Natural killer cell (primary cell): ENCODE data around the gene AQP7. TPM values are rescaled to one million over a fixed set of nuclear protein-coding genes. Genes with fewer than 3 reads are reported as not detected.

Experiments
- ATAC-seq, 3 donors: fragments of 150-1000 bp in 2 of 3; fragments of 200-7000 bp in 1 of 3; cut with Tn5 transposase; 1 replicate in 1 of 3; 2 replicates in 2 of 3; pipeline ENCODE4 v1.10.0; 2021; ENCODE audit warnings: mild to moderate bottlenecking in 2 of 3, moderate library complexity in 2 of 3
- DNase-seq, 2 donors: peaks; one replicate each; pipeline versions ENCODE4 v3.0.0 to v3.0.0-alpha.2; 2013 to 2021; ENCODE audit warnings: mixed read lengths in 1 of 2
- H3K27ac ChIP-seq: one replicate; pipeline ENCODE4 v1.5.1; 2013; ENCODE audit warnings: mild to moderate bottlenecking, low read length
- H3K27me3 ChIP-seq: one replicate; pipeline ENCODE4 v1.6.1; 2013; ENCODE audit warnings: low read length; ENCODE audit not compliant: control insufficient read depth, insufficient read depth
- H3K36me3 ChIP-seq: one replicate; pipeline ENCODE4 v1.6.1; 2013; ENCODE audit warnings: low read length; ENCODE audit not compliant: control insufficient read depth, insufficient read depth
- H3K4me1 ChIP-seq: one replicate; pipeline ENCODE4 v1.6.1; 2013; ENCODE audit warnings: low read length; ENCODE audit not compliant: control insufficient read depth, insufficient read depth
- H3K4me3 ChIP-seq: one replicate; pipeline ENCODE4 v1.5.1; 2013; ENCODE audit warnings: low read length
- H3K9me3 ChIP-seq: one replicate; pipeline ENCODE4 v1.6.1; 2013; ENCODE audit warnings: low read length; ENCODE audit not compliant: control insufficient read depth, insufficient read depth
- H3K27ac Mint-ChIP-seq, 2 donors: one replicate each; pipeline ENCODE4 v1.8.0; 2022; ENCODE audit warnings: mild to moderate bottlenecking in 2 of 2, mixed read lengths in 2 of 2, moderate library complexity in 1 of 2
- H3K27me3 Mint-ChIP-seq, 2 donors: one replicate each; pipeline ENCODE4 v1.8.0; 2022; ENCODE audit warnings: low read depth in 2 of 2, mixed read lengths in 2 of 2
- H3K36me3 Mint-ChIP-seq: one replicate; pipeline ENCODE4 v1.8.0; 2022; ENCODE audit warnings: mixed read lengths
- H3K4me1 Mint-ChIP-seq, 2 donors: one replicate each; pipeline ENCODE4 v1.8.0; 2022; ENCODE audit warnings: mixed read lengths in 2 of 2
- H3K4me3 Mint-ChIP-seq: one replicate; pipeline ENCODE4 v1.8.0; 2022; ENCODE audit warnings: mild to moderate bottlenecking, moderate library complexity, mixed read lengths
- H3K9me3 Mint-ChIP-seq, 2 donors: one replicate each; pipeline ENCODE4 v1.8.0; 2022; ENCODE audit warnings: mixed read lengths in 2 of 2
- CTCF ChIP-seq: fragments of 200-600 bp; IDR thresholded peaks from one replicate; pipeline ENCODE4 v1.8.0; 2022; ENCODE audit warnings: antibody characterized with exemption
- whole genome bisulfite sequencing: methylation state at CpG from one replicate; pipeline ENCODE4 v1.1.7; 2013; ENCODE audit warnings: missing lambda C conversion rate; ENCODE audit not compliant: insufficient coverage; 5-methylcytosine and 5-hydroxymethylcytosine counted together
- intact Hi-C: fragments of 100-400 bp; cut with micrococcal nuclease; formaldehyde crosslinking; loops from one replicate; pipeline ENCODE4 v1.14.2; 2022
- total RNA-seq, 4 donors: library from RNA; stranded (reverse); fragments of 120-200 nt in 1 of 4; gene quantifications; one replicate each; pipeline versions ENCODE4 v1.2.3 to v1.2.4, GENCODE V29; 2013 to 2022

The AQP7 gene
- total RNA-seq, 3 donors from 2014 or later (not counting 1 experiment from before 2014, with no cell fraction given), result not detected

- no peak overlapping the region for H3K27ac ChIP-seq
- H3K9me3 Mint-ChIP-seq, result no peaks in the 10 kb centered on the region
- no peak for ATAC-seq
- H3K4me3 Mint-ChIP-seq, result no peak overlapping the region
- TF ChIP-seq CTCF, result no peak
- H3K9me3 ChIP-seq, result no peaks in the 10 kb centered on the region
- H3K36me3 Mint-ChIP-seq, result no peaks in the 10 kb centered on the region
- no peak overlapping the region for H3K27ac Mint-ChIP-seq
- H3K27me3 Mint-ChIP-seq, result no peaks in the 10 kb centered on the region
- no peaks in the 10 kb centered on the region for H3K36me3 ChIP-seq
- intact Hi-C loops, result no loop called here
- no peaks in the 10 kb centered on the region for H3K27me3 ChIP-seq
- DNase-seq, result no peak
- H3K4me1 Mint-ChIP-seq, result peaks cover 0 to 3% of the 10 kb centered on the region in 2 donors
- no peaks in the 10 kb centered on the region for H3K4me1 ChIP-seq
- WGBS, result 95% methylated on average over 7 of the region's 7 CpGs
- no peak overlapping the region for H3K4me3 ChIP-seq
Observed at GRCh38 chr9:33440204-33440603, 37.8 kb upstream of the AQP7 start.

GRCh38 chr9:33439731-33440130 lies 37.4 kb upstream of the AQP7 start:
- no peaks in the 10 kb centered on the region for H3K27me3 Mint-ChIP-seq
- intact Hi-C loops, result no loop called here
- H3K4me1 Mint-ChIP-seq, result no peaks in the 10 kb centered on the region
- no peak for DNase-seq
- H3K4me3 Mint-ChIP-seq, result no peak overlapping the region
- H3K27ac Mint-ChIP-seq, result no peak overlapping the region
- TF ChIP-seq CTCF, result no peak
- H3K36me3 Mint-ChIP-seq, result no peaks in the 10 kb centered on the region
- ATAC-seq, result no peak
- H3K9me3 Mint-ChIP-seq, result no peaks in the 10 kb centered on the region
- no peaks in the 10 kb centered on the region for H3K4me1 ChIP-seq
- H3K36me3 ChIP-seq, result no peaks in the 10 kb centered on the region
- no peak overlapping the region for H3K4me3 ChIP-seq
- no peaks in the 10 kb centered on the region for H3K27me3 ChIP-seq
- no peaks in the 10 kb centered on the region for H3K9me3 ChIP-seq
- 86% methylated on average over 6 of the region's 6 CpGs for WGBS
- H3K27ac ChIP-seq, result no peak overlapping the region

GRCh38 chr9:33438926-33439680 lies 36.7 kb upstream of the AQP7 start:
- Histone ChIP-seq H3K36me3 (no peaks in the 10 kb centered on the region), H3K4me3 (no peak overlapping the region), H3K9me3 (no peaks in the 10 kb centered on the region), H3K27ac (no peak overlapping the region), H3K27me3 (no peaks in the 10 kb centered on the region), H3K4me1 (no peaks in the 10 kb centered on the region)
- Mint-ChIP-seq H3K4me1 (no peaks in the 10 kb centered on the region), H3K9me3 (no peaks in the 10 kb centered on the region), H3K27me3 (no peaks in the 10 kb centered on the region), H3K4me3 (no peak overlapping the region), H3K36me3 (no peaks in the 10 kb centered on the region), H3K27ac (no peak overlapping the region)
- intact Hi-C loops, result no loop called here
- no peak for TF ChIP-seq CTCF
- DNase-seq (no peak), ATAC-seq (no peak)
- 86% methylated on average over 4 of the region's 7 CpGs for WGBS

- Histone ChIP-seq H3K27ac (no peak overlapping the region), H3K4me1 (no peaks in the 10 kb centered on the region), H3K36me3 (no peaks in the 10 kb centered on the region), H3K4me3 (no peak overlapping the region), H3K27me3 (no peaks in the 10 kb centered on the region), H3K9me3 (no peaks in the 10 kb centered on the region)
- Mint-ChIP-seq H3K4me3 (no peak overlapping the region), H3K4me1 (no peaks in the 10 kb centered on the region), H3K27ac (no peak overlapping the region), H3K27me3 (no peaks in the 10 kb centered on the region), H3K36me3 (no peaks in the 10 kb centered on the region), H3K9me3 (no peaks in the 10 kb centered on the region)
- ATAC-seq (no peak), DNase-seq (no peak)
- TF ChIP-seq CTCF, result no peak
- intact Hi-C loops, result no loop called here
- 90% methylated on average over 1 of the region's 1 CpG for WGBS
Observed at GRCh38 chr9:33437898-33438297, 35.5 kb upstream of the AQP7 start.
